Hippocampal formation (tissue), 2 donors: ENCODE measurements around the gene ADGRV1.
"Not testable (repeated sequence)": the region's sequence is repeated elsewhere in the genome, so short reads cannot be mapped to it uniquely, and the experiment has no call there.

Experiments used
- DNase-seq, 2 donors: peaks; one replicate each; lab custom pipeline; 2025; lab: John Stamatoyannopoulos, UW

ADGRV1 gene

DNA sequence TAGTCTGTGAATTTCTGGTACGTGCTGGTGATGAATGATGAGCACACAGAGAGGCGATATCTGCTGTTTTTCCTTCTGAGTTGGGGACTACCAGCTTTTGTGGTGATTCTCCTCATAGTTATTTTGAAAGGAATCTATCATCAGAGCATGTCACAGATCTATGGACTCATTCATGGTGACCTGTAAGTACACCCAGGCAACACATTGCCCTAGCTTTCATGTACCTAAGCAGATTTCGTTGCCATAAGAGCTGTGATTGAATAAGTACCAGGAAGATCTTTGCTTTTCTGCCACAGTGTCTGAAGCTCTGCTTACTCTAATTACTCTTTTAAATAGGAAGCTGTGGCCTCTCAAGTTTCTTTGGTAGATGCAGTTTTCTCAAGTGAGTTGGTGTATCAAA, 426.7 kb downstream of the ADGRV1 start:
- DNase-seq = no peak

DNA sequence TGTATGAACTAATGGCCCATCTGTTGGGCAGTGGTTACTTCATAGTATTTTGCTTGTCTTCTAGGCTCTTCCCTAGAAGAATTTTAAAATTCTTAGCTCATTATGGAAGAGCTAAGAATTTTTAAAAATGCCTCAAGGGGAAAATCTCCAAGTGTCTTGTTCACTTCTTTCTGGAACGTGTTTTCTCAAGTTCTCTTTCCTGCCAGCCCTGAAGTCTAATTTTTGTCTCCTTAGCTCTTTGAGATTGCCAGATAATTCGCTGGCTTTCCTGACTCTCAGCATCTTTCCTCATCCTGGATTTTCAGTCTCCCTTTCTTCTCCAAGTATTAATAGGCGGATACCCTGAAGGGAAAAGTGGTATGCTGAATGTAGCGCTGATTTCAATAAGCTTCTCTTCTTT, 429.1 kb downstream of the ADGRV1 start:
- no peak for DNase-seq

DNA sequence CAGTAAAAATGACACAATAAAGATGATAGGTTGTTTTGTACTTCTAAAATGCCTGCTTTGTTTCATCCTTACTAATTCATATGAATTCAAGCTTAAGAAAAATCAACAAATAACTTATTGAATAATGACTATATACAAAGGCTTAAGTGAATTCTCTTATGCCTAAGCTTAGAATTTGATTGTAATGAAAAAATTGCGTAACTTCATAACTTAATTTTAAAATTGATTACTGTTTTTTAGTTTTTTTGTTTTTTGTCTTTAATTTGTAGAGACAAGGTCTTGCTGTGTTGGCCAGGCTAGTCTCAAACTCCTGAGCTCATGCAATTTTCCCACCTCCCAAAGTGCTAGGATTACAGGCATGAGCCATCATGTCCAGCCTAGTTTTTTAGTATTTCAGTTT, 432.6 kb downstream of the ADGRV1 start:
- no peak for DNase-seq

DNA sequence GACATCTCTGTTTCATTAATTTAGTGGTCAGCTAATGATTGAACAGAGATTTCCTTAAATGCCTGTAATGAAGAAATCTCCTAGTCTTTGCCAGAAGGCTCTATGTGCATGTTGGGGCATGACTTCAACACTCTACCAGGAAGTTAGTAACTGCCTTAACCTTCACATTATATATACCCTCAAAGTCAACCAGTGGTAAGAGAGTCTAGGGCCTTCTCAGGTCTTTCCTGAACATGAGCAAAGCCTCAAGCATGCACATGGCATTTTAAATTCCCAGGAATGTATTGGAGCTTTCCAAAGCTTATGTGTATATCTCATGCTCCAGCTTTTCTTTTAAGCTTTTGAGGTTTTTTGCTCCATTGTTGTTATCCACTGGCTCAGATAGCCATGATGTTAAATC, 436.2 kb downstream of the ADGRV1 start:
- DNase-seq = no peak

DNA sequence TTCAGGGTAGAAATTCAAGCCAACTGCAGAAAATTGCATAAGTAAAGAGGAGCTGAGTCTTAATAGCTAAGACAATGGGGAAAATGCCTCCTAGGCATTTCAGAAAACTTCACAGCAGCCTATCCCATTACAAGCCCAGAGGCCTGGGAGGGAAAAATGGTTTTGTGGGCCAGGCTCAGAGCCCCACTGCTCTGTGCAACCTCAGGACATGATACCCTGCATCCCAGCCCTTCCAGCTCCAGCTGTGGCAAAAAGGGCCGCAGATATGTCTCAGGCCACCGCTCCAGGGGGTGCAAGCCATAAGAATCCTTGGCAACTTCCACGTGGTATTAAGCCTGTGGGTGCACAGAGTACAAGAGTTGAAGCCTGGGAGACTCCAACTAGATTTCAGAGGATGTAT, 437.5 kb downstream of the ADGRV1 start:
- DNase-seq = no peak

DNA sequence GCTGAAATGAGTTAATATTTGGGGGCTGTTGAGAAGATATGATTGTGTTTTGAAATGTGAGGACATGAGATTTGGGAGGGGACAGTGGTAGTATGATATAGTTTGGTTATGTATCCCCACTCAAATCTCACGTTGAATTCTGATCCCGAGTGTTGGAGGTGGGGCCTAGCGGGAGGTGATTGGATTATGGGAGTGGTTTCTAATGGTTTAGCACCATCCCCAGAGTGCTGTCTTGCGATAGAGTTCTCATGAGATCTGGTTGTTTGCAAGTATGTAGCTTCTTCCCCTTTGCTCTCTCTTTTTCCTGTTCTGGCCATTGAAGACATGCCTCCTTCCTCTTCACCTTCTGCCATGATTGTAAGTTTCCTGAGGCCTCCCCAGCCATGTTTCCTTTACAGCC, 438.5 kb downstream of the ADGRV1 start:
- no peak for DNase-seq

DNA sequence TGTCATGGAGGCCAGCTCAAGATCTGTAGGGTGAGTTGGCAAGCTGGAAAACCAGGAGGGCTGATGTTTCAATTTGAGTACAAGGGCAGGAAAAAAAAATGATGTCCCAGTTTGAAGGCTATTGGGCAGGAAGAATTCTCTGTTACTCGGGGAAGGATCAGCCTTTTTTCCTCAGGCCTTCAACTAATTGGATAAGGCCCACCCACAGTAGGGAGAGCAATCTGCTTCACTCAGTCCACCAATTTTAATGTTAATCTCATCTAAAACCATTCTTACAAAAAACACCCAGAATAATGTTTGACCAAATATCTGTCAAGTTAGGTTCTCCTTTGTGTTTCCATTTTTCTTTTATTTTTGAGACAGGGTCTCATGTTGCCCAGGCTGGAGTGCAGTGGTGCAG, 442.1 kb downstream of the ADGRV1 start:
- no peak for DNase-seq

DNA sequence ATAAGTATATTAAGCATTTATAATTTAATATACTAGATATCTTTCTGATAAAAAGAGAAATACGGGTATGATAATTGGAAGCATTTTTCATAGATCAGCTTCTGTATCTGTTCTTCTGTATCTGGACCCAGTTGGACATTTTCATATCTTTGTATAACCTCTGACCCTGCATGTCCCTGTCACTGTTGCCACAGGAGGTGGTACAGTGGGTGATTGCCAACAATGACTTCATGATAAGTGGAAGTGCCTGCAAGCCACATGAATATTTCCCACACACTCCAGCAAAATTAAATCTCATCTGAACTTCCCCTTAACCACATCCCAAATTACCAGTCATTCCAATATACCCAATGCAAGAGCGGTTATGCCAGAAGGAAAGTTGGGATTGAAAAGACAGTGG, 448.1 kb downstream of the ADGRV1 start:
- no peak for DNase-seq

DNA sequence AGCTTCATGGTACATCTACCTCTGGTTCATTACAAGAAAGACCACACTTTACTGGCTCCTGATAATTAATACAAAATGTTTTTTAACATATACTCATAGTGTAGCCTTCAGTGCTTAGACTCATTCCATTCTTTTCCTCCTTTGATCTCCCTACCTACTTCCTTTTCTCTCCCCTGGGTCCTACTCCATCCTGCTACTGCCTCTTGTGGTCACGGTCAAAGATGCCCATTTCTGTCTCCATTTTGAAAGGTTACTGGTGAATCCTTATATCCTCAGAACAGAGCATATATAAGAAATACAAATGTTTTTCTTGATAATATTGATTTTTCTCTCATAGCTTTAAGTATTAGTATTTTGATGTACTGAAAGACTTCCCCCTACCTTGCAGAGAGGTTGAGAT, 448.7 kb downstream of the ADGRV1 start:
- DNase-seq = no peak

DNA sequence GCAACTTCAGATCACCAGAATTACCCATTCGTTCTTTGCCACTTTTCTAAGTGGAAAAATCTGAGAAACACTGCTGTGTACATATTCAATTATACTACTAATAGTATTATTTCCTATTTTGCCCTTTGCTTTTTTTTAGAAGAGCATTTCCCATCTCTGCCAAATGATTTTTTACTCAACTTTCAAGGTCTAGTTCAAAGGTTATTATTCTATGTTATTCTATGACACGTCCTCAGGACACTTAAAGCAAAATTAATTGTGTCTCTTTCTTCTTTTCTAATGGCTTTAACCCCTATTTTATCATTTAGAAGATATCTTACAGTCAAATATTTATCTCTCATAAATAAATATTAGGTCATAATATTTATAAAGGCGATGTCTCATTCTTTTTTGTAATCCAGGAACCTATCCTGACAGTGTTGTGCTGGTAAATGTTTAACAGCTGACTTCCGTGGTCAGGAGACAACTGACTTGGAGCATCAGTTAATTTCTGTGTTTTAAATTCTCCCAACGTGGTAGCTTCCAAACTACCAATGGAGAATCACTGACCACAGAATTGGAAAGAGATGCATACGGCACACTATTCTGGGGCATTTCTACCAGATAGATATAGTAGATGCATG, 449.3 kb downstream of the ADGRV1 start:
- DNase-seq = no peak

DNA sequence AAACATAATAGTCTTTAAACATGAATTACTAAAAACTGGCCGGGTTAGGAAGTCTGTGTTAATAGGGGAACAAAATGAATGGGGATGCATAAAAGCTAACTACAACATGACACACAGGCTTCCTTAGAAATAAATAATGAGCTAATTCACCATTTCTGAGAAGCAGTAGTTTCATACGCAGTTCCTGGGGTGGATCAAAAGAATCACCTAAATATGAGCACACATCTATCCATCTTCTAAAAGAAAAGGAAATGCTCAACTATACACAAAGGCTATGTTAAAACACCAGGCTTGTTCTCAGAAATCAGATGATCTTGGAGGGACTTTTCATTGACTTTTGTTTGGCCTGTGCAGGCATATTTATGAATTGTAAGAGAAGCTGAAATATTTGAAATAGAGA, 451.5 kb downstream of the ADGRV1 start:
- no peak for DNase-seq

DNA sequence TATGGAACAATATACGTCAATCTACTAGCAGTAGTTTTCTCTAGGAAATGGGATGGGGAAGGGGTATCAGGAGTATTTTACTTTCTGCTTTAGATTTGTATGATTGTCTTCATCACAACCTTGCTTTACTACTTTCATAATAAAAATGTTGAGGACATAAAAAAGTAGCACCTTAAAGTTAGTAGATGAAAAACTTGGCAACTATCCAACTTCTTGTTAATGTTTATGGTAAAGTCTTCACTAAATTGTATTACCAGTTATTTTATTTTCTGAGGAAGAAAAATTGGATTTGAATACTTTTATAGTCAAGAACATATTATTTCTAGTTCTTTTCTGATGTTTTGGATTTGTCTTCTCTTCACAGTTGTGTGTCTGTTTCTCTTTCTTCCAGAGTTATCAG, 452.4 kb downstream of the ADGRV1 start:
- no peak for DNase-seq

DNA sequence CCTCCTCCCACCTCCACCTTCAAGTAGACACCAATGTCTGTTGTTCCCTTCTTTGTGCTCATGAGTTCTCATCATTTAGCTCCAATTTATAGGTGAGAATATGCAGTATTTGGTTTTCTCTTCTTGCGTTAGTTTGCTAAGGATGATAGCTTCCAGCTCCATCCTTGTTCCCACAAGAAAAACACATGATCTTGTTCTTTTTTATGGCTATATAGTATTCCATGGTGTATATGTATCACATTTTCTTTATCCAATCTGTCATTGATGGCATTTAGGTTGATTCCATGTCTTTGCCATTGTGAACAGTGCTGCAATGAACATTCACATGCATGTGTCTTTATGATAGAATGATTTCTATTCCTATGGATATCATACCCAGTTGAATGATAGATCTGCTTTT, 454.3 kb downstream of the ADGRV1 start:
- not testable (repeated sequence) for DNase-seq

DNA sequence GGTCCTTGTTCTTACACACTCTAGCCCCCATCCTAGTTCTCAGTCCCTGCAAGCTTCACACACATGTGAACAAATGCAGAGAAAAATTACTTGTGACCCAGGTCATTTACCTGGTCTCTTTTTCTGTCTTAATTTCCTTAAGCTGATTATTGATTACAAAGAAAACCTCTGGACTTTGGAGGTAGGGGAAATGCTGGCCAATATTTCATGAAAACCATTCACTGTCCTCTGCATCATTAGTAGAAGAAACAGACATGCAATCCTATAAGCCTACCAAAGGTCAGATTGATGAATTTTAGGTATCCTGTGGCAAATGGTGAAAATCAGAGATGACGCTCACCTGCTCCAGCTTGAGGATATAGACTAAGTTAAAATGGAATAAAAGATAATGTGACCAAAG, 457.7 kb downstream of the ADGRV1 start:
- DNase-seq = no peak

DNA sequence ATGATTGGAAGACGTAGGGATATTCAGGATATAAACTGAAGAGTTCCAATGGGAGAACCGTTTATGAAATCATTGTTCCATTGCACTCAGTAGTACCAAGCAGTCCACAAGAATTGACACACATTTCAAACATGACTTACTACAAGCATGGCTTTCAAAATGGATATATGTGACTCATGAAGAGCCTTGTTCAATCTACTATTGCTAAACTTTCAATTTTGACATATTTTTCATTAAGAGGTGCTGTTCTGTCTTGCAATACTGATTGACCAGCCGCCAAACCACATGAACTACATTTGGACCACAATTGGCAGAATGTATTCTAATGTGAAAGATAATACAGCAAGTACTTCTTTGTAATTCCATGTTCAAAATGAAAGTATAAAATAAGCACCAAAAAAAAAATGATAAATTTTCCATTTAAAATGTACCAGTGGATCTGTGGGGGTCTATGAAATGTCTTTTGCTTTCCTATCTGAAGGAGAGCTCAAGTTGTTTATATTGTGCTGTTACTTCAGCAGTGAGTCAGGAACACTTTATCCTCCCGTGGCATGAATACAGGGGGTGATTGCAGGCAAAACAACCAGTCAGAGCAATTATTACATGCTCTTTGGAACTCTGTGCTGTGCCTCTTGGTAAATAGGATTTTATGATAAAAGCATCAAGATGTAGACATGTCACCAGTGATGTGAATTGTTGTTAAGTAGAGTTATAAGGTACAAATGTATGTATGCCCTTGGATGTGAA, 458.5 kb downstream of the ADGRV1 start:
- DNase-seq = no peak

DNA sequence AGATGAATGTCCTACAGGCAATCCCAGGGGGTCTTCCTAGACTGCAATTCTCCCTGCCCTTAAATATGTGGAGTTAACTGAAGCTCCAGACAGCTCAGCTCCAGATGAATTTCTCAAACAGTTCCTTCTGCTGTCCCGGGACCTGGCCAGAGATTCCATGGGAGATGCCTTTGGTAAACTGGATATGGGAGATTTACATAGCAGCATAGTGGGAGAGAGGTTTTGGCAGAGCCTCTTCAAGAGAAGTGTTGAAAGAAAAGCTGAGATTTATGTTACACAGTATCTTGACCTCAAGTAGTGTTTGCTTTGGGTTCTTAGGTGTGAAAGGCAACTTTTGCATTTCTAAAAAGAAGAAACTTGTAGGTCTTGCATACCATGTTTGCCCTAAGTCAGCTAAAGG, 459.6 kb downstream of the ADGRV1 start:
- no peak for DNase-seq

DNA sequence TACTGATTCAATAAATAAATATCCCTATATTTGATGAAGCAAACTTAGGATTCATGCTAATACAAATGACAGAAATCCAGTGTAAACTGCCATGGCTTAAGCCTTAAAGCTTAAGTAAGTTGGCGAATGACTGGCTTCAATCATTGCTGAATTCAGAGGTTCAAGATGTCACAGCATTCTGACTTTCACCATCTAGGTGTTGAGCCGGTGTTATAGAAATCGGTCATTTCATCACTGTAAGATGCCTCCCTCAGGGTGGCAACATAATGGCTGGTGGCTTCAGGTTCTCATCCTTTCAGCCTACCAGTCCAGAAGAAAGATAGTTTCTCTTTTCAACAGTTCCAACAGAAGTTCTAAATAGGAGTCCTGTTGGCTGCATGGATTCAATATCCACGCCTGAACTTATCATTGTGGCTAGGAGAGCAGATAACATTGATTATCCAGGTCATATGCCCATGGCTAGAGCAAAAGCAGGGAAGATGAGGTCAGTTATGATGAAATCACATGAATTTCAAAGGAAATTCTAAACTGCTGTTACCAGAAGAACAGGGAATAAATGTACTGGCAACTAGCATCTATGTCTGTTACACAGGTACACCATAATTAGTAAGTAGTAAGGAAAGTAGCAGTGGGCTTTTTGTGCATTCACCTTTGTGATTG, 460.2 kb downstream of the ADGRV1 start:
- no peak for DNase-seq

DNA sequence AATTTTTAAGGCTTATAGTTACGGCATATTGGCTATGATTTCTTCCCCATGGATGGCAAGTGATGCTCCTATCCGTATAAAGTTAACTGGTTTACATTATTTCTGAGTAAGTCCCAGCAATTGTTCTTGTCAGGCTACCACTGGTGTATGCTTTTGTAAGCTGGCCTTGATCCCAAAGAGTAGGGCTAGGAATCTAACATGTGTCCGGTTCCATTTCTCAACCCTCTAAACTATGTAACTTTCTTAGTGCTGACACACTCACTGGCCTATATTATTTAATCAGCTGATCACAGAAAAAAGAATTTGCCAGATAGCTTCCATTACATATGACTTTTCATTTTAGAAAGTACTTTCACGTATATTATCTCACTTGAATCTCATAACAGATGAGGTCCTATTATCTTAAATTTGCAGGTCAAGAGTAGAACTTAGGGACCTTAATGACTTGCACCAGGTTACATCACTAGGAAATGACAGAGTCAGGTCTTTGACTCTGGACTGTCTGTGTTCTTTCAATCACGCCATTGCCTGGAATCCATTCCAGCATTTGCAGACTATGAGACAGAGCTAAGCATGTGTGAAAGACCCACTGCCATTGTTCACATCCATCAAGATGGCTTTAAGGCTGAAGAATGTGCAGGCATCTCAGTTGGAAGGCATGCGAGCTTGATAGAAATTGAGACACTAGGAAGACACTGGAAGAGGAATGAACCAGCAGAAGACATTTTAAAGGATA, 461.6 kb downstream of the ADGRV1 start:
- DNase-seq = no peak

DNA sequence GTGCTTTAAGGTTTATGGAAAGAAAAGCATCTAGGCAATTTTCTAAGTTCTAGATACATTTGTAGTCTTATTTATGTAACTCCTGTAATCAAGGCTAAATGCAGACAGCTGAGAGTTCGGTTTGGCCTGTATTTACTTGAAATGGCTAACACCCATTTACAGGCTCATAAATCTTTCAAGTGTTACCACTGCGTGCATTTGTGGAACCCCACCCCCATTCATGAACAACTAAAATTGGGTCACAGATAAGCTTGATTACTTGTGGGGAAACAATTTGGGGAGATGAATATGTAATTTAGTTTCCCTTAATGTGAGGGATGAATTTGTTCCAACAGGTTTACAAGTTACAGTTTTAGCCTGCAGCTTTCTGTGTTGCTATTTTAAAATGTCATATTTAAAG, 463.9 kb downstream of the ADGRV1 start:
- no peak for DNase-seq

DNA sequence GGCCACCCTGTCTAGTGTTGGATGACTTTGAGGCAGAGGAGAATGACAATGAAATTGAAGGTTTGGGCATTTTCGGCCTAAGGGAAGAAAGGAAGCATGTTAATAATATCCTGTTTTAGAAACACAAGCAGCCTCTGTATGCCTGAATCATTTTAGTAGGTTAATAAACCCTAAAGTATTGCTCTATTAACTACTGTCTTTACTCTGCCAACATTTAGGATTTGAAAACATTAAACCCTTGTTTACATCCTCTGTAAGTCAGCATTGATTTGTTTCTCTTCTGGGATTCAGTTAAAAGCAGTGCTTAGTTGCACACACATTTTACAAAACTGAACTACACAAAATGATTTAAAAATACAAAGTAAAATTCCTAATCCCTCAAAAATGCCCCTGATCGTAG, 465.6 kb downstream of the ADGRV1 start:
- no peak for DNase-seq

DNA sequence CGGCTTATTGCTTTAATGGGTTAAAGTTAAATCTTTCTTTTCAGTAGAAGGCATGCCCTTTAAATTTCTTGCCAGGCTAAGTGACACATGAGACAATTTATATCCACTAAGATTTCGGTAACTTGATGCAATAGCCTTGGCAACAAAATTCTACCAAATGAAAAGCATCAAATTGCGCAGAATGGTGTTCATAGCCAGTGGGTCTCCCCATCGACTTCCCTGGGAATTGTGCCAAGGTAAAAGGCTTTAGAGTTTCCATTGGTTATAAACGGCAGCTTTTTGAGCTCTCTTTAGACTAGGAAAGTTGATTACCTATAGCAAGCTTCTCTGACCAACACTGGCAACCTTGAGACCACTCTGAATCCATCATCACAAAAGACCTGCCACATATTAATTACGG, 466.1 kb downstream of the ADGRV1 start:
- DNase-seq = no peak

DNA sequence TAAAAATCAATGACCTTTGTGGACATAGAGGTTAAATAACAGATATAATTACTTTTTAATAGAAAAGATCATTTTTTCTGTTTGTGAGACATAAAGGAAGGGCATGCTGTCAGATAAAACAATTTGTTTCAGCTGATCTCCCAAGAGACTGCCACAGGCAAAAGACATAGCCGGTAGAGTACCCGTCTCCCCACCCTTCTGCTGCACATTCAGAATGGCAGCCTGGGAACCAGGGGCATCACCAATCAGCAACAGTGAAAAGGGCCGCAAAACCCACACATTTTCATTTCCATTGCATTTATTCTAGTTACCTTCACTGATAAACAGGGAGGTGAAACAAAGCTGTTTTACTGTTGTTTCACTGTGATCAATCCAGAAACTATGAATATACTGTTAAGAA, 466.9 kb downstream of the ADGRV1 start:
- no peak for DNase-seq

DNA sequence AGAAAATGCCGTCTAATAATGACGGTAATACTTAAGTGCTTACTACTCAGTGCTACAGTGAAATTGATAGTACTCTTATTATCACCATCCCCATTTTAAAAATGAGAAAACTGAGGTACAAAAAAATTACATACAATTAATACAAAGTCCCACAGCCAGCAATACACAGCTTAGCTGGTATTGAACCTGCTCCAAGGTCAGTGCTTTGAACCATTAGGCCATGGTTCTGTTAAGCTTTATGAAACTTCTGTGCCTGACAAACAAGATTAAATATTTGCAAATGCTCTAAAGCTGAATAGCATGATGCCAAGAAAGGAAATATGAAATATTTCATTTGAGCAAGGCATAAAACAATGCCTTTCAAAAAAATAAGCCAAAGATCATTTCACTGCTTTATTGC, 467.4 kb downstream of the ADGRV1 start:
- DNase-seq = no peak
